ENCODE measurements around the gene P2RY2. TPM values are rescaled to one million over a fixed set of nuclear protein-coding genes. Genes with fewer than 3 reads are reported as not detected.

P2RY2 gene
- total and polyA plus RNA-seq, 2 of the 8 experiments (the other 6 are each of a cell fraction or from before 2014, with no cell fraction given) = 1.0 to 1.5 TPM

- Histone ChIP-seq H2BK120ac (replicated peaks; ENCODE audit: low read depth, low read length) (no peak overlapping the region), H3K4me2 (ENCODE audit: insufficient read depth in 1 of 2, low read depth in 2 of 2, low read length in 2 of 2) (no peak overlapping the region), H3K23me2 (ENCODE audit: low read depth, low read length) (no peaks in the 10 kb centered on the region; the same call in 1 of the 2 replicates), H3K9ac (replicated peaks in 1 of 4; ENCODE audit: extremely low read depth in 1 of 4, low read depth in 3 of 4, low read length in 3 of 4) (no peak overlapping the region), H3K79me1 (ENCODE audit: low read depth, low read length) (no peaks in the 10 kb centered on the region), H3K14ac (ENCODE audit: insufficient read length) (no peak overlapping the region), H4K8ac (ENCODE audit: extremely low read depth, insufficient read depth, low read length) (no peak overlapping the region), H3K27ac (ENCODE audit: low read depth, low read length) (no peak overlapping the region), H2BK15ac (ENCODE audit: low read length) (no peak overlapping the region), H3K4ac (replicated peaks; ENCODE audit: insufficient read length, low read depth, low read length) (no peak overlapping the region), H3K56ac (replicated peaks; ENCODE audit: insufficient read length, low read depth, low read length) (no peak overlapping the region), H2BK5ac (ENCODE audit: low read depth, low read length) (no peak overlapping the region), H2AFZ (ENCODE audit: low read length) (no peak overlapping the region), H4K91ac (replicated peaks; ENCODE audit: insufficient read length, low read length) (no peak overlapping the region), H3K18ac (ENCODE audit: extremely low read depth, low read length) (no peak overlapping the region), H3K23ac (ENCODE audit: insufficient read length) (no peak overlapping the region), H3K27me3 (replicated peaks in 1 of 4; ENCODE audit: control insufficient read depth in 3 of 4, extremely low read depth in 1 of 4, insufficient read depth in 3 of 4, low read length in 3 of 4) (peaks cover 0 to 13% (median 7%) of the 10 kb centered on the region in 4 experiments; a peak in 5 of 7 replicates), H3K9me3 (ENCODE audit: insufficient read depth in 2 of 2, low read depth in 1 of 2, low read length in 1 of 2) (no peaks in the 10 kb centered on the region), H3K4me1 (replicated peaks in 1 of 4; ENCODE audit: control insufficient read depth in 3 of 4, insufficient read depth in 4 of 4, low read length in 3 of 4) (peaks cover 0 to 8% (median 2%) of the 10 kb centered on the region in 4 experiments; a peak in 2 of 7 replicates), H2BK12ac (ENCODE audit: low read depth, low read length) (no peak overlapping the region), H2AK5ac (ENCODE audit: low read depth, low read length) (no peak overlapping the region), H3K4me3 (ENCODE audit: extremely low read depth in 1 of 4, insufficient read depth in 2 of 4, low read depth in 3 of 4, low read length in 4 of 4) (no peak overlapping the region), H4K5ac (ENCODE audit: insufficient read length, low read depth, low read length) (no peak overlapping the region), H3K79me2 (ENCODE audit: control insufficient read depth in 1 of 2, insufficient read depth in 2 of 2, low read length in 2 of 2) (no peaks in the 10 kb centered on the region), H4K20me1 (replicated peaks in 1 of 2; ENCODE audit: control insufficient read depth in 1 of 2, insufficient read depth in 2 of 2, low read length in 2 of 2) (no peaks in the 10 kb centered on the region), H2BK20ac (ENCODE audit: low read length) (no peak overlapping the region), H3K36me3 (ENCODE audit: control insufficient read depth in 2 of 4, insufficient read depth in 4 of 4, low read length in 3 of 4) (no peaks in the 10 kb centered on the region)
- ChIA-PET POLR2A (ENCODE audit: partially characterized antibody) (no interaction called here), CTCF (ENCODE audit: partially characterized antibody) (interaction anchor here (0.6 to 16.5 kb wide), 6 partner anchors 17 to 100 kb away, joined by 3 to 132 read pairs (median 7); no protein-coding TSS in a partner anchor)
- no peak for DNase-seq (ENCODE audit: low read depth in 1 of 2, low spot score in 2 of 2)
- TF ChIP-seq TCF12 (IDR thresholded peaks at IDR 0.05; ENCODE audit: low read depth, low read length) (no peak), SUZ12 (IDR thresholded peaks at IDR 0.05; ENCODE audit: low read length) (no peak), SP1 (IDR thresholded peaks at IDR 0.05; ENCODE audit: low read depth, low read length) (no peak), CBX8 (IDR thresholded peaks at IDR 0.05; ENCODE audit: borderline replicate concordance, low read depth, low read length) (no peak), USF2 (IDR thresholded peaks at IDR 0.05; ENCODE audit: low read length) (no peak), KDM1A (IDR thresholded peaks at IDR 0.05; ENCODE audit: borderline replicate concordance, low read length) (no peak)
- no peak for FAIRE-seq
Observed at GRCh38 chr11:73260127-73260457, 42.0 kb downstream of the P2RY2 start.
